ENCODE measurements around the gene NNMT. TPM values are rescaled to one million over a fixed set of nuclear protein-coding genes. Genes with fewer than 3 reads are reported as not detected.

The NNMT gene
- total and polyA plus RNA-seq, 2 donors (not counting 1 experiment from before 2014, with no cell fraction given), result not detected

- CTCF ChIA-PET, result no interaction called here
- H3K9me3 Mint-ChIP-seq (ENCODE audit: insufficient read depth), result no peaks in the 10 kb centered on the region
- peaks cover 11% of the 10 kb centered on the region for H3K27me3 Mint-ChIP-seq
- Histone ChIP-seq H3K9me3 (ENCODE audit: control extremely low read depth in 1 of 3, control insufficient read depth in 2 of 3, insufficient read depth in 1 of 3, low read length in 2 of 3) (no peaks in the 10 kb centered on the region), H4K20me1 (ENCODE audit: control insufficient read depth, insufficient read depth, low read length, poor library complexity, severe bottlenecking) (no peaks in the 10 kb centered on the region), H3K4me2 (replicated peaks; ENCODE audit: low read depth, low read length, poor library complexity, severe bottlenecking) (no peak overlapping the region), H2AFZ (ENCODE audit: insufficient read depth, low read depth, low read length, poor library complexity, severe bottlenecking) (no peak overlapping the region), H3K27me3 (replicated peaks in 1 of 4; ENCODE audit: control extremely low read depth in 1 of 4, control insufficient read depth in 3 of 4, insufficient read depth in 4 of 4, low read length in 3 of 4) (peaks cover 0 to 4% (median 0%) of the 10 kb centered on the region in 4 experiments), H3K36me3 (replicated peaks in 1 of 2; ENCODE audit: control extremely low read depth in 1 of 2, control insufficient read depth in 1 of 2, extremely low read depth in 1 of 2, insufficient read depth in 2 of 2, low read length in 1 of 2) (no peaks in the 10 kb centered on the region), H3K9ac (ENCODE audit: low read length) (no peak overlapping the region), H3K4me3 (ENCODE audit: control extremely low read depth in 1 of 5, extremely low read depth in 1 of 5, insufficient read depth in 1 of 5, low read depth in 2 of 5, low read length in 4 of 5) (no peak overlapping the region), H3K27ac (ENCODE audit: low read length in 2 of 2) (no peak overlapping the region), H3K4me1 (ENCODE audit: control insufficient read depth in 2 of 2, insufficient read depth in 2 of 2, low read length in 2 of 2) (no peaks in the 10 kb centered on the region), H3K79me2 (ENCODE audit: control insufficient read depth, insufficient read depth, low read length) (no peaks in the 10 kb centered on the region)
- H3K4me1 Mint-ChIP-seq, result no peaks in the 10 kb centered on the region
- H3K27ac Mint-ChIP-seq, result no peak overlapping the region
- DNase-seq, result no peak
- TF ChIP-seq EZH2 (IDR thresholded peaks at IDR 0.05; ENCODE audit: borderline replicate concordance, insufficient read depth, low read depth, low read length, poor library complexity, severe bottlenecking), result no peak
- TF ChIP-seq CTCF (IDR thresholded peaks at IDR 0.05), result no peak
- ATAC-seq (ENCODE audit: low read depth), result no peak
- intact Hi-C loops (cut with micrococcal nuclease), result no loop called here
- POLR2A ChIA-PET, result no interaction called here
- no peak overlapping the region for H3K4me3 Mint-ChIP-seq
- WGBS (ENCODE audit: insufficient coverage), result 80% methylated on average over 1 of the region's 3 CpGs
These were observed 10.6 kb upstream of the NNMT start for GRCh38 chr11:114285599-114285998.

GRCh38 chr11:114286229-114286628 lies 10.0 kb upstream of the NNMT start:
- DNase-seq (no peak), ATAC-seq (ENCODE audit: low read depth) (no peak)
- WGBS (ENCODE audit: insufficient coverage), result no CpG with 5 or more reads among the region's 3 CpGs
- Histone ChIP-seq H3K79me2 (ENCODE audit: control insufficient read depth, insufficient read depth, low read length) (no peaks in the 10 kb centered on the region), H2AFZ (ENCODE audit: insufficient read depth, low read depth, low read length, poor library complexity, severe bottlenecking) (no peak overlapping the region), H3K27me3 (replicated peaks in 1 of 4; ENCODE audit: control extremely low read depth in 1 of 4, control insufficient read depth in 3 of 4, insufficient read depth in 4 of 4, low read length in 3 of 4) (peaks cover 0 to under 1% (median 0%) of the 10 kb centered on the region in 4 experiments), H4K20me1 (ENCODE audit: control insufficient read depth, insufficient read depth, low read length, poor library complexity, severe bottlenecking) (no peaks in the 10 kb centered on the region), H3K27ac (ENCODE audit: low read length in 2 of 2) (no peak overlapping the region), H3K9me3 (ENCODE audit: control extremely low read depth in 1 of 3, control insufficient read depth in 2 of 3, insufficient read depth in 1 of 3, low read length in 2 of 3) (no peaks in the 10 kb centered on the region), H3K9ac (ENCODE audit: low read length) (no peak overlapping the region), H3K4me2 (replicated peaks; ENCODE audit: low read depth, low read length, poor library complexity, severe bottlenecking) (no peak overlapping the region), H3K4me3 (ENCODE audit: control extremely low read depth in 1 of 5, extremely low read depth in 1 of 5, insufficient read depth in 1 of 5, low read depth in 2 of 5, low read length in 4 of 5) (no peak overlapping the region), H3K4me1 (ENCODE audit: control insufficient read depth in 2 of 2, insufficient read depth in 2 of 2, low read length in 2 of 2) (no peaks in the 10 kb centered on the region), H3K36me3 (replicated peaks in 1 of 2; ENCODE audit: control extremely low read depth in 1 of 2, control insufficient read depth in 1 of 2, extremely low read depth in 1 of 2, insufficient read depth in 2 of 2, low read length in 1 of 2) (no peaks in the 10 kb centered on the region)
- H3K27me3 Mint-ChIP-seq, result peaks cover 13% of the 10 kb centered on the region
- CTCF ChIA-PET, result no interaction called here
- H3K27ac Mint-ChIP-seq, result no peak overlapping the region
- intact Hi-C loops (cut with micrococcal nuclease), result no loop called here
- no peaks in the 10 kb centered on the region for H3K9me3 Mint-ChIP-seq (ENCODE audit: insufficient read depth)
- POLR2A ChIA-PET, result no interaction called here
- H3K4me3 Mint-ChIP-seq, result no peak overlapping the region
- TF ChIP-seq CTCF (IDR thresholded peaks at IDR 0.05) (no peak), EZH2 (IDR thresholded peaks at IDR 0.05; ENCODE audit: borderline replicate concordance, insufficient read depth, low read depth, low read length, poor library complexity, severe bottlenecking) (no peak)
- H3K4me1 Mint-ChIP-seq, result no peaks in the 10 kb centered on the region

Data from B cell (primary cell).